GM21367 (cell line): Measurements from ENCODE around the gene TMEM171.

Experiments
- ATAC-seq: cut with Tn5 transposase; IDR thresholded peaks from one replicate; pipeline ENCODE4 v1.9.1; 2021; ENCODE audit not compliant: unreplicated experiment

Gene TMEM171, protein sequence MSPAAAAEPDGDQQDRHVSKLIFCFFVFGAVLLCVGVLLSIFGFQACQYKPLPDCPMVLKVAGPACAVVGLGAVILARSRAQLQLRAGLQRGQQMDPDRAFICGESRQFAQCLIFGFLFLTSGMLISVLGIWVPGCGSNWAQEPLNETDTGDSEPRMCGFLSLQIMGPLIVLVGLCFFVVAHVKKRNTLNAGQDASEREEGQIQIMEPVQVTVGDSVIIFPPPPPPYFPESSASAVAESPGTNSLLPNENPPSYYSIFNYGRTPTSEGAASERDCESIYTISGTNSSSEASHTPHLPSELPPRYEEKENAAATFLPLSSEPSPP

DNA sequence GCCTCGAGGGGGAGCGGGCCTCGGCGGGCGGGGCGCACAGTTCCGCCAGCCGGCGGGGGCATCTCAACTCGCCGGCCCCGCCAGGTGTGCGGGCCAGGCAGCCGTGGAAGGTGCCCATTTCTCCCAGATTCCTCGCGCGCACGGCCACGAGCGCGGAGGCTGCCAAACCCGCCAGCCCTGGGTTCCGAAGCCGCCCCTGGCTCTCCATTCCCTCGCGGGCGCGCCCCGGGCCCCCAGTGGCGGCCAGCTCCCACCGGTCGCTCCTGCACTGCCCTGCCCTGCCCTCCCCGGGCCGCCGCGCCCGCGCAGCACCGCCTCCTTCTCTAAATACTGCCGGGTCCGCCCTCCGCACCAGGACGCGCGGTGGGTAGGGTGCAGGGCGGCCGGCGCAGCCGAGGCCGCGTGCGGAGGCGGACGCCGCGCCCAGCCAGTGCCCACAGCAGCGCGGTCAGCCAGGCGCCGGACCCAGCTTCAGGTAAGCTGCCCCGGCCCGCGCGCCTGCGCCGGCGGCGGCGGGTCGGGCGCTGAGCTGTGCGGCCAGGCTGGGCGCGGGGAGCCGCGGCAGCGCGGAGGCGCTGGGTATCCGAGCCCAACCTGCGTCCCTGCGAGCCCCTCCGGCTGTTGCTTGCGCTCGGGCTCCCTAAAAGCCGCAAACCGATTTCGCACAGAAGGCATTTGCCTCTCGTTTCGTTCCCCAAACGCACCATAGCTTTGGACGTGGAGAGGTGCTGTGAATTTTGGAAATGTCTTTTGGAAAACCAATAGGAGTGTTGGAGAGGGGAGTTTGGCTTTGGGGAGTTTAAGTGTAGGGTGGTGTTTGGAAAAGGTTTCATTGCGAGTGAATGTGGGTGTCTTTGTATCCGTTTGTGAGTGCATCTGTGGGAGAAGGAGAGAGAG lies at the start of gene TMEM171:
TMEM171 (plus strand) TSS at position 354 of the 897 bp plus-strand sequence. CDS start 2,799 bp downstream, outside the sequence.
- no peak for ATAC-seq

- no peak for ATAC-seq
Observed at GRCh38 chr5:73081093-73081492, 39.3 kb upstream of the TMEM171 start.

GRCh38 chr5:73088026-73088425 lies 32.3 kb upstream of the TMEM171 start:
- no peak for ATAC-seq

GRCh38 chr5:73093943-73094342 lies 26.4 kb upstream of the TMEM171 start:
- no peak for ATAC-seq

DNA sequence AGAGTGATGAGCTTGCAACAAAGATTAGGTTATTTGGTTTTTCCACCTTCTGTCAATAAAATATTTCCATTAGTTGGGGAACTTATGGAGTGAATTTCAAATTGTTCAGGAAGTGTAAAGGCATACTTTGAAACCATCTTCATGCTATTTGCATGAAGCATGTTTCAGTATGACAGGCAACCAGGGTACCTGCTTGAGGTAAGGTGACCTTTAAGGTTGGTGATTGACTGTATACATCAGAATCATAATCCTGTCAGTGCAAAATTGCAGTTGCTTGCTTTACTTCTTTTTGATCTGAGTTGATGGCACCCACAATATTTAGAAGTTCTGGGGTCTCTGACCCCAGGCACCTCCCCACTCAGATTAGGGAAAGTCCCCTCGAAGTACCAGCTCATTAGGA lies 26.0 kb upstream of the TMEM171 start:
- no peak for ATAC-seq

DNA sequence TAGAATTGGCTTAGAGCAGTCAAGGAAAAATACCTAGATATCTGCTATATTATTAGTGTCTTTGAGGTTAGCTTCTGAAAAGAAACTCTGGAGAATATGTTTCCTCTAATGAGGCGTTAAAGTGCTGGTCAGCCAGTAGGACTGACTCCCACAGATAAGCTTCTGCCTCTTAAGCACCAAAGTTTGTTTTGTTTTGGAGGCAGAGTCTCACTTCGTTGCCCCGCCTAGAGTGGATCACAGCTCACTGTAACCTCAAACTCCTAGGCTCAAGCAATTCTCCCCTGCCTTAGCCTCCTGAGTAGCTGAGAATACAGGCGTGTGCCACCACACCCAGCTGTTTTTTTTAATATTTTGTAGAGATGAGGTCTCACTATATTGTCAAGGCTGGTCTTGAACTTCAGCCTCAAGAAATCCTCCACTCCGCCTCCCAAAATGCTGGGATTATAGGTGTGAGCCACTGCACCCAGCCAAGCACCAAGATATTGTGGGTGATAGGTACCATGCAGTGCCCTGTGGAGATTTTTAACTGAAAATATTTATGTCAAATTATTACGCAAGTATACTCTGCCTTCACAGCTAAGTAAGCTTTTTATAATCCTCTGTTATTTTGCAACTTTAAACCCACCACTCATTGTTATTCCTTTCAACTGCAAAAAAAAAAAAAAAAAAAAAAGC lies 24.7 kb upstream of the TMEM171 start:
- ATAC-seq = no peak

- ATAC-seq = no peak
Observed at GRCh38 chr5:73096239-73096575, 24.2 kb upstream of the TMEM171 start.

DNA sequence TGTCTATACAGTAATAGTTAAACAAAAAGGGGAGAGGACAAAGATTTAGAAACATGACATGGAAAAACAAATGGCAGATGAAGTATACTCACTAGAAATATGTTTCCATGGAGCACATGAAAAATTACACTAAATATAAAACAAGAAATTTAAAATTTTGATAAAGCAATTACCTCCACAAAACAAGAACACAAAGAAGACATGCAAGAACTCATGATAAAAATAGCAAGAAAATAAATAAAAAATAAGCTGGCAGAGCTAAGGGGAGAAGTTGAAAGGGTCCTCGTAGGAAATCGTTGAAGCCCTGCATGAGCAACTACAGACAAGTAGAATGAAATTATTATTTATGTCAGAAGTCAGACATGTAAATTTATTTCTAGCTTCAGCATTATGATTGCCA lies 22.6 kb upstream of the TMEM171 start:
- ATAC-seq = no peak

DNA sequence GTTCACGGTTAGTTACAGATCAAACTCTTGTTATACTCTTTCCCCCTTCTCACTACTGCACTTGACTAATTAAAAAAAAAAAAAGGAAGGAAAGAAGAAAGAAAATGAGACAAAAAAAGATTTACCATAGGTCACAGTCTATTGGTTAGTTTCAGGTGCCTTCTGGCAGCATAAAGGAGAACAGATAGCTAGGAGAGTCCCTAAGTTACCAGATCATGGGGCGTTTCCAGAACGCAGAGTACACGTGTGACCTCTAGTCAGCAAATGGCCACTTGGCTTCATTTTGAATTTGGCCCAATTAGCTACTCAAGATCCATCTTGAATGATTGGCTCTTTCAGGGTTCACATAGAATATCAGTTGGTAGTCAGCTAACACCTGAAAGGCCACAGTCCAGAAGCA lies 20.3 kb upstream of the TMEM171 start:
- no peak for ATAC-seq

DNA sequence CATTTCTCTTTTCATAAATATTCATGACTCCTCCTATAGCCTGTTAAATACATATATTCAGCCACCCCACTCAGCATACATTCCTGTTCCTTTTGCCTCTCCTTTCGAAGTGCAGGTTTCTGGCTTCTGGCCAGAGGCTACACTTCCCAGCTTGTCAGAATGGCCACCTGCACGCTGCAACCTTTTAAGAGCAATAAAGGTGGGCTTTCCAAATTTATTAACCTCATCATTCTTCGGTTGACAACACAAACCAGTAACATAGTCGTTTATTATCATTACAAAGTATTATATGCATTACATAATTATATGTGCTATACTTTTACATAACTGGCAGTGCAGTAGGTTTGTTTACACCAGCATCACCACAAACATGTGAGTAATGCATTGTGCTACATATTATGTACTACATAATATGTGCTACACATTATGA lies 16.5 kb upstream of the TMEM171 start:
- no peak for ATAC-seq

DNA sequence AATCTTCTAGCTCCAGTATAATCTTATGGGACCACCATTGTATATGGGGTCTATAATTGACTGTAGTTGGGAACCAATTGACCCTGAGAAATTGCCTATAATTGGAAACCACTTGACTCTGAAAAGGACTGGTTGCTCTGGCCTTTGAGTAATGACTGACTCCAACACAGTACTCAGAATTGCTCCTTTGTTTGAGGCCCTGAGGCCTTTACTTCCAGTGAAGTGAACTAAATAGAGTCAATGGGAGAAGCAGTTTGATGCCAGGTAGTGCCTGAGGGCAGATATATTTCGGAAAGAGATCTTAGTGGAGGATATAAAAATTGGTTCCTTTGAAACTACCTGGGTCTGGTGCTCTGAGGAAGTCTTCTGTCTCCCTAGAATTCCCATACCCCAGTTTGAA lies 16.0 kb upstream of the TMEM171 start:
- no peak for ATAC-seq

DNA sequence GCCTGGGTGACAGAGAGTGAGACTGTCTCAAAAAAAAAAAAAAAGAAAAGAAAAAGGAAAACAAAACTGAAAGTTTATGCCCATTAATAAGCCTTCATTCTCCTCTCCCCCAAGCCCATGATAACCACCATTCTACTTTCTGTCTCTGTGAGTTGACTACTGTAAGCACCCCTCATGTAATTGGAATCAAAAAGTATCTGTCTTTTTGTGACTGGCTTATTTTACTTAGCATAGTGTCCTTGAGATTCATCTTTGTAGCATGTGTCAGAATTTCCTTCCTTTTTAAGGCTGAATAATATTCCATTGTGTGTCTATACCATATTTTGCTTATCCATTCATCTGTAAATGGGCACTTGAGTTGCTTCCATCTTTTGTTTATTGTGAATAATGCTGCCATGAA lies 14.0 kb upstream of the TMEM171 start:
- ATAC-seq = no peak

DNA sequence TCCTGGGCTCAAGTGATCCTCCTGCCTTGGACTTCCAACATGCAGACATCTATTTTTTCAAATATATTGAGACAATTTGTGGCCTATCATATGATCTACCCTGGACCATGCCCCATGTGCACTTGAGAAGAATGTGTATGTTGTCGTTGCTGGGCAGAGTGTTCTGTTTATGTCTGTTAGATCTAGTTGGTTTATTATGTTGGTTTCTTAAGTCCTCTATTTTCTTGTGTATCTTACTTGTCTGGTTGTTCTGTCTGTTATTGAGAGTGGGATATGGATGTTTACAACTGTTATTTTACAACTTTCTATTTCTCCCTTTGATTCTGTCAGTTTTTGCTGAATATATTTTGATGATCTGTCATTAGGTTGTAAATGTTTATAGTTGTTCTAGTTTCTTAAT lies 10.2 kb upstream of the TMEM171 start:
- no peak for ATAC-seq

- no peak for ATAC-seq
Observed at GRCh38 chr5:73111536-73111935, 8.8 kb upstream of the TMEM171 start.

- ATAC-seq = no peak
Observed at GRCh38 chr5:73112359-73112758, 8.0 kb upstream of the TMEM171 start.

DNA sequence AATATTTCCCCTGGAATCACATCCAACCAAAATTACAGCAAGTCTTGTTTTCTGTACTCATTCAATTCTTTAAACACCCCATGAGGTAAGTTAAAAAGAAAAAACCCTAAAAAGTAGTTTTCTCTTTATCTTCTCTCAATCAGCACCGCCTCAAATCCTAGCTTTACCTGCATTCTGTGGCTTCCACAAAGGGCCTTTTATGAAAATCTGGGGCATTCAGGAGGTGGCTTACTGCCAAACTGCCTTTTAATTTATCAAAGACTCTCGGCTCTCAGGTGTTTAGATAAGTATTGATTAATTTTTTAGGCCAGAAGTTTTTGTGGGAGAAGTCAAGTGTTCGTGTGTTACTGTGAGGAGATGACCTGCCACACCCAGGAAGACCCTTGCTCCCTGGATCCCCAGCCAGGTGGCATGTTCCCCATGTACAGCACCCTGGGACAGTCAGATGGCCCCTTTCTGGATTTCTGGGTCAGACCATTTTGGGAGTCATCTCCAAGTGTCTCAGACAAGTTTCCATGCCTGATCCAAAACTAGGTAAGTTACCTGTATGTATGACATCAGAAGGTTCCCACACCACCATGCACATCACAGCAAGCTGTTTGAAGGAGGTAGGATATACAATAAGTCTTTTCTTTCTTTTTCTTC lies 6.2 kb upstream of the TMEM171 start:
- no peak for ATAC-seq

DNA sequence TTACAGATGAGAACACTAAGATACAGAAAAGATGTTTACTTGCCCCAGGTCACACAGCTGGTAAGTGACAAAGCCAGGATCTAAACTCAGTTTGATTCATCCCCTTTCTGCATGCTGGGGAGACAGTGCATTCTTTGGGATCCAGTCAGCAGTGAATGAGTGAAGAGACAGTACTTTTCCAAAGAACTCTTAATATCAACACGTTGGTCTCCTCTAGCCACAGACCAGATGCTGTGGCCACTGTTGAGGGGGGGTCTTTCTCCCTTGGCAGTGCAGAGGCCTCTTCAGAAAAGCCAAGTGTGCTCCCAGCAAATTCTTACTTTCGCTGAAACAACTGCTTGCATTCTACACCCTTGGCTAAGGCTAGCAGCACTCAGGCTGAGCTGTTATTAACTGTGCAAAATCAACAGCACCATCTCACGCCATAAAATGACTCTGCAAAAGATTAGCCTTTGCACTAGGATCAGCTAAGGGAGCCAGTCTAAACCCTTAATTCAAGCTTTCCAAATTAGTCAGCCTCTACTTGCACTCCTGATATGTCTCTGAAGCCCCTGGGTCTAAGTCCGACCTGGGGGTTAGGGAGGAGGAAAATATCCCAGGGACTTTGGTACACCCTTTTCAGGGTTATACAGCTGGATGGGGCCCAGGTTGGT lies 4.8 kb upstream of the TMEM171 start:
- no peak for ATAC-seq

DNA sequence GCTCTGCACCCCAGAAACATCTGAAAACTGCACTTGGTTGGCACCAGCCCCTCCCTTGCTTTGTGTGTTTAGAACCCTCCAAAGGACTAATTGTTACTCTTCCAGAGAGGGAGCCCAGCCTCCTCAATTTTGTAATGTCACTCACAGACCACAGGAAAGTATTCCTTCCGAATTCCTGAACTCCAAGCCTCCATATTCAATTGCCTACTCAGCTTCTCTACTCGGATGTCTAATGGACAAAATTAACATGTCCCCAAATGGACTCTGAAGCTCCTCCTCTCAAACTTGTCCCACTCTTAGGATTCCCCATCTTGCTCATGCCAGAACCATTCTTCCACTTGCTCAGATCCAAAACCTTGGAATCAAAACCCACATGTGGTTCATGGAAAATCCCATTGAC lies 3.9 kb upstream of the TMEM171 start:
- ATAC-seq = no peak

DNA sequence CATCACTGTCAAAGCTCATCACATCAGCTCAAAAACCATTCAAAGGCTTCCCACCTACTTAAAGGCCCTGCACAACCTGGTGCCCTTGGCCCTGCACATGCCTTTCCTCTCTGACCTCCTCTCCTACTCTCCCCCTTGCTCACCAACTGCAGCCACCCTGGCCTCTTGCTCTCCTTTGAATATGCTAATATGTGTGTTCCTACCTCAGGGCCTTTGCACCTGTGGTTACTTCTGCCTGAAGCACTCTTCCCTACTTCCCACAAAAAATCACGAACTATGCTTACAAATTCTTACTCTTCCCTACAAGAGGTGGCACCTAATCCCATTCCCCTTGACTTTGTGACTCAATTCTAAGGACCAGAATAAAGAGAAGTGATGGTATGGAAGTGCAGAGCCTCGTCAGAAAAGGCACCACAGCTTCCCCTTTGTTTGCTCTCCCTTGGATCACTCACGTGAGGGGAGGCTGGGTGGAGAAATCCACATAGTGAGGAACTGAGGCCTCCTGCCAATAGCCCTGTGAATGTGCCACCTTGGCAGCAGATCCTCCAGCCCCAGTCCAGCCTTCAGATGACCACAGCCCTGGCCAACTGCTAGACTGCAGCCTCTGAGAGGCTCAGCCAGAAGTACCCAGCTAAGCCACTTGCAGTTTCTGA lies 3.2 kb upstream of the TMEM171 start:
- ATAC-seq = no peak

DNA sequence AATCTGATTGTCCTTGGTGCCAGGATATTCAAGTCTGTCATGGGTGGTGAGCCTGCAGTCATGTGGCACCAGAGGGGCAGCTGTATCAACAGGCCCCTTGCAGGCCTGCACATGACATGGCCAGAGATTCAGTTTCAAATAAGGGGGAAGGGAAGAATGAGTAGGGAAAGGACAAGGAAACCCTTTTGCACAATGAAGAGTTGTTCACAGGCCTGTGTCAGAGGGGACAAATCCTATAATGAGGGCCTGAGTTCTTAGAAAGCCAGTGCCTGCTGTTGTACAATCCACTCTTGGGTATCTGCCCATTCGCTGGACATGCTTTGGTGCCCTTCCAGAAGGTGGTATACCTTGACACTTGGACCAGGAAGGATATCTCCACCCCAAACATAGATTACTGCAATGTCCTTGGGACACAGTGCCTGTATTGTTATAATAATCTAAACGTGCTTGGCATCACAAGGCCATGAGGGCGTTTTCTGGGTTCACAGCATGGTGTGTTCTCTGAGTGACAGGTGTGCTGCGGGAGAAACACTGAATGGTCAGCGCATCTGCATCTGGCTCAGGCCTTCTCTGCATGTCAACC lies 1.9 kb upstream of the TMEM171 start:
- no peak for ATAC-seq
